DMS53 (cell line): Measurements from ENCODE around the gene EXOC3L1.

Source experiments
- DNase-seq: peaks from one replicate; lab custom pipeline; 2025; lab: John Stamatoyannopoulos, UW

The EXOC3L1 gene

GRCh38 chr16:67147437-67148140 is 42.3 kb downstream of the EXOC3L1 start:
- no peak for DNase-seq

GRCh38 chr16:67146523-67147357 is 43.2 kb downstream of the EXOC3L1 start:
- no peak for DNase-seq

- no peak for DNase-seq
Observed at GRCh38 chr16:67145746-67146145, 44.2 kb downstream of the EXOC3L1 start.

GRCh38 chr16:67144943-67145342 is 45.0 kb downstream of the EXOC3L1 start:
- DNase-seq = no peak

GRCh38 chr16:67142342-67142741 is 47.6 kb downstream of the EXOC3L1 start:
- DNase-seq = no peak

- no peak for DNase-seq
Observed at GRCh38 chr16:67141391-67141790, 48.5 kb downstream of the EXOC3L1 start.

- no peak for DNase-seq
Observed at GRCh38 chr16:67137605-67138004, 52.3 kb downstream of the EXOC3L1 start.
